ENCODE measurements around the gene PLCD3. TPM values are rescaled to one million over a fixed set of nuclear protein-coding genes. Genes with fewer than 3 reads are reported as not detected.

PLCD3 gene
- total RNA-seq, 4 donors from 2014 or later = 44.7 to 87.1 (median 58.3) TPM

- H3K9me3 ChIP-seq = no peaks in the 10 kb centered on the region
- H3K27ac ChIP-seq = no peak overlapping the region
- no peak for DNase-seq (ENCODE audit: low spot score in 2 of 2)
- H3K4me1 ChIP-seq = peaks cover 39% of the 10 kb centered on the region
- no peak for TF ChIP-seq POLR2AphosphoS5 (IDR thresholded peaks at IDR 0.05)
- TF ChIP-seq EP300 (IDR thresholded peaks at IDR 0.05) = no peak
- no peak for TF ChIP-seq CTCF (IDR thresholded peaks at IDR 0.05)
- no peak for TF ChIP-seq POLR2A (IDR thresholded peaks at IDR 0.05)
- H3K4me3 ChIP-seq = peak overlapping the region; percentile 92
- H3K36me3 ChIP-seq = no peaks in the 10 kb centered on the region
- H3K27me3 ChIP-seq = no peaks in the 10 kb centered on the region
- 62% methylated on average over 4 of the region's 9 CpGs for WGBS
These were observed 29.8 kb upstream of the PLCD3 start for GRCh38 chr17:45162025-45162687.

- TF ChIP-seq CTCF (IDR thresholded peaks at IDR 0.05) (no peak), EP300 (IDR thresholded peaks at IDR 0.05) (no peak), POLR2AphosphoS5 (IDR thresholded peaks at IDR 0.05) (peak; percentile 90 to 99 (median 96)), POLR2A (IDR thresholded peaks at IDR 0.05) (peak; percentile 85 to 98)
- peak within 1 kb of the TSS; percentile 100 for H3K27ac ChIP-seq
- H3K9me3 ChIP-seq = no peaks in the 10 kb centered on the region
- H3K36me3 ChIP-seq = no peaks in the 10 kb centered on the region
- DNase-seq (ENCODE audit: low spot score in 2 of 2) = peak; percentile 99
- H3K4me3 ChIP-seq = peak within 1 kb of the TSS; percentile 92
- no peaks in the 10 kb centered on the region for H3K27me3 ChIP-seq
- peaks cover 39% of the 10 kb centered on the region for H3K4me1 ChIP-seq
- under 1% methylated on average over 26 of the region's 53 CpGs for WGBS
These were observed 29.1 kb upstream of the PLCD3 start, which contains the start of gene HEXIM2 for GRCh38 chr17:45161288-45162024. HEXIM2 (plus strand) TSS chr17:45161875; CDS start chr17:45162794, 919 bp downstream.

- peak in 1 of 2 donors; percentile 87 for DNase-seq (ENCODE audit: low spot score in 2 of 2)
- Histone ChIP-seq H3K27ac (peak overlapping the region; percentile 100), H3K27me3 (no peaks in the 10 kb centered on the region), H3K4me1 (peaks cover 41% of the 10 kb centered on the region), H3K4me3 (peak overlapping the region; percentile 92), H3K36me3 (peaks cover 2% of the 10 kb centered on the region), H3K9me3 (no peaks in the 10 kb centered on the region)
- TF ChIP-seq POLR2A (IDR thresholded peaks at IDR 0.05) (no peak), POLR2AphosphoS5 (IDR thresholded peaks at IDR 0.05) (no peak), EP300 (IDR thresholded peaks at IDR 0.05) (no peak), CTCF (IDR thresholded peaks at IDR 0.05) (no peak)
- WGBS = under 1% methylated on average over 20 of the region's 48 CpGs
These were observed 28.4 kb upstream of the PLCD3 start for GRCh38 chr17:45160447-45161287.

- H3K36me3 ChIP-seq = peaks cover 2% of the 10 kb centered on the region
- H3K9me3 ChIP-seq = no peaks in the 10 kb centered on the region
- H3K4me3 ChIP-seq = no peak overlapping the region
- H3K27me3 ChIP-seq = no peaks in the 10 kb centered on the region
- no peak for TF ChIP-seq CTCF (IDR thresholded peaks at IDR 0.05)
- no peak for TF ChIP-seq POLR2A (IDR thresholded peaks at IDR 0.05)
- no peak for TF ChIP-seq POLR2AphosphoS5 (IDR thresholded peaks at IDR 0.05)
- no peak for TF ChIP-seq EP300 (IDR thresholded peaks at IDR 0.05)
- DNase-seq (ENCODE audit: low spot score in 2 of 2) = no peak
- H3K27ac ChIP-seq = no peak overlapping the region
- WGBS = 89% methylated on average over 3 of the region's 3 CpGs
- peaks cover 63% of the 10 kb centered on the region for H3K4me1 ChIP-seq
These were observed 23.9 kb upstream of the PLCD3 start for GRCh38 chr17:45156242-45156641.

Measured in suprapubic skin (tissue), 4 donors.